Keratinocyte (primary cell): ENCODE results near the gene IL37. TPM values are rescaled to one million over a fixed set of nuclear protein-coding genes. Genes with fewer than 3 reads are reported as not detected.

ENCODE experiments used
- DNase-seq: peaks from one replicate; pipeline ENCODE4 v3.0.0-alpha.2; 2011; ENCODE audit warnings: low read depth, missing footprints, low spot score
- FAIRE-seq: peaks from 2 replicates; lab custom pipeline; 2011; peaks lifted over from hg19 to GRCh38; lab: Jason Lieb, UNC
- H2AFZ ChIP-seq: 2 replicates; pipeline ENCODE4 v1.6.0; 2012; ENCODE audit warnings: low read length, control low read depth, inconsistent platforms; ENCODE audit not compliant: control insufficient read depth
- H3K27ac ChIP-seq: 2 replicates; pipeline ENCODE4 v1.5.1; 2011; ENCODE audit warnings: low read length; ENCODE audit not compliant: control insufficient read depth, insufficient read depth
- H3K27me3 ChIP-seq: 3 replicates; pipeline ENCODE4 v1.6.0; 2011; ENCODE audit warnings: low read length; ENCODE audit not compliant: control insufficient read depth, insufficient read depth; ENCODE audit errors: extremely low read depth
- H3K36me3 ChIP-seq, 2 experiments: 2 replicates in 1 of 2; 3 replicates in 1 of 2; pipeline ENCODE4 v1.5.1; 2011; ENCODE audit warnings: low read length in 2 of 2, mild to moderate bottlenecking in 1 of 2; ENCODE audit not compliant: control insufficient read depth in 2 of 2, insufficient read depth in 2 of 2; ENCODE audit errors: extremely low read depth in 1 of 2
- H3K4me1 ChIP-seq: 3 replicates; pipeline ENCODE4 v1.5.1; 2011; ENCODE audit warnings: low read length; ENCODE audit not compliant: control insufficient read depth, insufficient read depth; ENCODE audit errors: extremely low read depth
- H3K4me2 ChIP-seq: 3 replicates; pipeline ENCODE4 v1.6.0; 2011; ENCODE audit warnings: low read depth, low read length; ENCODE audit not compliant: control insufficient read depth, insufficient read depth; ENCODE audit errors: extremely low read depth
- H3K4me3 ChIP-seq, 3 experiments: fragments of 200-600 bp in 1 of 3; sonication (generic) in 1 of 3; 2 replicates in 2 of 3; 3 replicates in 1 of 3; pipeline ENCODE4 v1.5.1; 2011 to 2016; ENCODE audit warnings: low read length in 3 of 3, mild to moderate bottlenecking in 3 of 3, control low read depth in 2 of 3, inconsistent platforms in 1 of 3, low read depth in 1 of 3, mixed read lengths in 1 of 3, mixed run types in 1 of 3, moderate library complexity in 1 of 3; ENCODE audit not compliant: control insufficient read depth in 2 of 3, insufficient read depth in 2 of 3; ENCODE audit errors: extremely low read depth in 1 of 3
- H3K79me2 ChIP-seq: 2 replicates; pipeline ENCODE4 v1.6.0; 2012; ENCODE audit warnings: low read length; ENCODE audit not compliant: control insufficient read depth, insufficient read depth
- H3K9ac ChIP-seq: 3 replicates; pipeline ENCODE4 v1.6.0; 2011; ENCODE audit warnings: low read length; ENCODE audit not compliant: control insufficient read depth, insufficient read depth; ENCODE audit errors: extremely low read depth
- H3K9me1 ChIP-seq: 3 replicates; pipeline ENCODE4 v1.6.0; 2011; ENCODE audit warnings: low read length; ENCODE audit not compliant: control insufficient read depth, insufficient read depth; ENCODE audit errors: extremely low read depth
- H3K9me3 ChIP-seq: 2 replicates; pipeline ENCODE4 v1.5.1; 2012; ENCODE audit warnings: low read depth, low read length; ENCODE audit not compliant: control insufficient read depth
- H4K20me1 ChIP-seq: 3 replicates; pipeline ENCODE4 v1.6.0; 2011; ENCODE audit warnings: low read length; ENCODE audit not compliant: control insufficient read depth, insufficient read depth; ENCODE audit errors: extremely low read depth
- EZH2 ChIP-seq: IDR thresholded peaks from one replicate; pipeline ENCODE4 v1.6.1; 2012; ENCODE audit warnings: inconsistent platforms, mild to moderate bottlenecking, low read length, moderate library complexity
- dilution Hi-C: fragments of 300-500 bp; cut with MboI; formaldehyde crosslinking; loops from one replicate; pipeline ENCODE4 v1.7.0; 2020; ENCODE audit warnings: low sequenced_read_pairs; ENCODE audit not compliant: extremely low pct_ligation_motif_present
- polyA plus RNA-seq, 5 experiments: library from polyadenylated mRNA; depleted of rRNA in 3 of 5; stranded (reverse) in 3 of 5; stranded (forward) in 1 of 5; unstranded in 1 of 5; fragments of >200 nt; gene quantifications; 1 replicate in 1 of 5; 2 replicates in 3 of 5; 3 replicates in 1 of 5; pipeline versions ENCODE4 v1.2.1 to v1.2.3, GENCODE V29; 2011 to 2012; ENCODE audit warnings: missing spikeins in 2 of 5, low read depth in 1 of 5, low replicate concordance in 1 of 5
- TF ChIP-seq, protein P1 (sequence below), 3 experiments: IDR thresholded peaks in 1 of 3; conservative IDR thresholded peaks in 1 of 3; optimal IDR thresholded peaks in 1 of 3; 2 replicates in 2 of 3; 3 replicates in 1 of 3; pipeline versions ENCODE3 to v1.5.1; 2011; ENCODE audit warnings: low read length in 3 of 3, mild to moderate bottlenecking in 3 of 3, moderate library complexity in 2 of 3, control low read depth in 1 of 3, inconsistent platforms in 1 of 3; ENCODE audit not compliant: insufficient read depth in 2 of 3; ENCODE audit errors: extremely low read depth in 1 of 3

The IL37 gene
- polyA plus RNA-seq, 1 donor (not counting 4 experiments of a cell fraction or from before 2014, with no cell fraction given): 0.63 TPM

DNA sequence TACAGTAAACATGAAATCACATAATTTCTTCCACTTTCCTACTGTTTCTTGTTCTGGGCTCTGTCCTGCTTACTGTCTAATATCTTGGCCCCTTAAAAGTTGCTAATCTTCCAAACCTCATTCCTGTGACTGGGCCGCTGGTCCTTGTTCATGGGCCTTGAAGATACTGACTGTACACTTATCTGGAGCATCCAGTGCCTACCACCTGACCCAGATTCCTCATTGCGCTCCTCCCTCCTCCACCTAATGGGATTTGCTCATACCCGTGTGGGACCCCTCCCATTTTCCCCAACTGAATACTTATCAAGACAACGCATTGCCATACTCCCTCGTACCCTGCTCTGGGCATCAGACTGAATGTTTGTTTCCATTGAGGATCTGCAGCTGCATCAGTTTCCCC is 6.1 kb upstream of the IL37 start:
- no peak for TF ChIP-seq EZH2
- TF ChIP-seq, protein P1, sequence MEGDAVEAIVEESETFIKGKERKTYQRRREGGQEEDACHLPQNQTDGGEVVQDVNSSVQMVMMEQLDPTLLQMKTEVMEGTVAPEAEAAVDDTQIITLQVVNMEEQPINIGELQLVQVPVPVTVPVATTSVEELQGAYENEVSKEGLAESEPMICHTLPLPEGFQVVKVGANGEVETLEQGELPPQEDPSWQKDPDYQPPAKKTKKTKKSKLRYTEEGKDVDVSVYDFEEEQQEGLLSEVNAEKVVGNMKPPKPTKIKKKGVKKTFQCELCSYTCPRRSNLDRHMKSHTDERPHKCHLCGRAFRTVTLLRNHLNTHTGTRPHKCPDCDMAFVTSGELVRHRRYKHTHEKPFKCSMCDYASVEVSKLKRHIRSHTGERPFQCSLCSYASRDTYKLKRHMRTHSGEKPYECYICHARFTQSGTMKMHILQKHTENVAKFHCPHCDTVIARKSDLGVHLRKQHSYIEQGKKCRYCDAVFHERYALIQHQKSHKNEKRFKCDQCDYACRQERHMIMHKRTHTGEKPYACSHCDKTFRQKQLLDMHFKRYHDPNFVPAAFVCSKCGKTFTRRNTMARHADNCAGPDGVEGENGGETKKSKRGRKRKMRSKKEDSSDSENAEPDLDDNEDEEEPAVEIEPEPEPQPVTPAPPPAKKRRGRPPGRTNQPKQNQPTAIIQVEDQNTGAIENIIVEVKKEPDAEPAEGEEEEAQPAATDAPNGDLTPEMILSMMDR (optimal IDR thresholded peaks at IDR 0.05 in 1 of 3, IDR thresholded peaks at IDR 0.05 in 1 of 3, conservative IDR thresholded peaks at IDR 0.05 in 1 of 3; ENCODE audit: extremely low read depth in 1 of 3, insufficient read depth in 2 of 3, low read length in 3 of 3): no peak
- H3K4me2 ChIP-seq: no peak overlapping the region
- no peak for FAIRE-seq
- dilution Hi-C loops: no loop called here
- H3K9me3 ChIP-seq: no peaks in the 10 kb centered on the region
- no peaks in the 10 kb centered on the region for H3K79me2 ChIP-seq
- DNase-seq: no peak
- no peak overlapping the region for H2AFZ ChIP-seq
- no peaks in the 10 kb centered on the region for H3K27me3 ChIP-seq
- peaks cover 2% of the 10 kb centered on the region for H3K4me1 ChIP-seq
- H3K9me1 ChIP-seq: no peaks in the 10 kb centered on the region
- H3K9ac ChIP-seq: no peak overlapping the region
- H4K20me1 ChIP-seq: no peaks in the 10 kb centered on the region
- H3K27ac ChIP-seq: no peak overlapping the region
- H3K36me3 ChIP-seq: no peaks in the 10 kb centered on the region
- H3K4me3 ChIP-seq: no peak overlapping the region

DNA sequence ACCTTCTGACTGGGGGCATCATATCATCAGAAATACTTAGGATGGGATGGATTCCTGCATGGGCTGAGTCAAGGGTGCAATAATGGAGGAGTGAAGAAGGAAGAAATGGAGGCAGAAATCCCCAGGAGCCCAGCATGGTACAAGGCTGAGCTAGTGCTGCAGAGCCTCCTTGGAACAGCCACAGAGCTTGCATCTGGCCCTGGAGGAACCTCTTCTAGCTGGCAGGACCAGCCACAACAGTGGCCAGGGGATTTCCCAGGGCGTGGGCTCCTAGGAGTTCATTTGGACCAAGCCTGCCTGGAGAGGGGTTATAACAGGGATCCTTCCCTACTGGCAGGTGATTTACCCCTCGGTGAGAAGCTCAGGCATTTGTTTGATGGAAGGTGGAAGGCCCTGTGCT is 4.7 kb upstream of the IL37 start:
- Histone ChIP-seq H3K27ac (no peak overlapping the region), H3K4me1 (peaks cover 5% of the 10 kb centered on the region), H3K27me3 (no peaks in the 10 kb centered on the region), H3K9ac (no peak overlapping the region), H3K79me2 (no peaks in the 10 kb centered on the region), H3K9me1 (no peaks in the 10 kb centered on the region), H4K20me1 (no peaks in the 10 kb centered on the region), H3K4me2 (no peak overlapping the region), H3K36me3 (no peaks in the 10 kb centered on the region), H2AFZ (no peak overlapping the region), H3K4me3 (no peak overlapping the region), H3K9me3 (no peaks in the 10 kb centered on the region)
- DNase-seq (no peak), FAIRE-seq (no peak)
- no peak for TF ChIP-seq EZH2
- TF ChIP-seq, protein P1 (optimal IDR thresholded peaks at IDR 0.05 in 1 of 3, IDR thresholded peaks at IDR 0.05 in 1 of 3, conservative IDR thresholded peaks at IDR 0.05 in 1 of 3; ENCODE audit: extremely low read depth in 1 of 3, insufficient read depth in 2 of 3, low read length in 3 of 3): no peak
- dilution Hi-C loops: no loop called here
